ENCODE measurements around the gene GINS2.

Gene GINS2

GRCh38 chr16:85698459-85698891 lies 9.7 kb upstream of the GINS2 start:
- H3K27ac ChIP-seq, result no peak overlapping the region
- TF ChIP-seq ZFX (IDR thresholded peaks at IDR 0.05) (no peak), CTCF (conservative IDR thresholded peaks at IDR 0.05) (no peak)

GRCh38 chr16:85697431-85697830 lies 8.7 kb upstream of the GINS2 start:
- TF ChIP-seq CTCF (conservative IDR thresholded peaks at IDR 0.05) (no peak), ZFX (IDR thresholded peaks at IDR 0.05) (no peak)
- H3K27ac ChIP-seq, result no peak overlapping the region

GRCh38 chr16:85696781-85697180 lies 8.0 kb upstream of the GINS2 start:
- H3K27ac ChIP-seq, result no peak overlapping the region
- TF ChIP-seq CTCF (conservative IDR thresholded peaks at IDR 0.05) (no peak), ZFX (IDR thresholded peaks at IDR 0.05) (no peak)

GRCh38 chr16:85695196-85696128 lies 6.7 kb upstream of the GINS2 start:
- TF ChIP-seq ZFX (IDR thresholded peaks at IDR 0.05), result no peak
- no peak for TF ChIP-seq CTCF (conservative IDR thresholded peaks at IDR 0.05)
- no peak overlapping the region for H3K27ac ChIP-seq

- H3K27ac ChIP-seq, result no peak overlapping the region
- TF ChIP-seq ZFX (IDR thresholded peaks at IDR 0.05) (no peak), CTCF (conservative IDR thresholded peaks at IDR 0.05) (no peak)
These were observed 1.8 kb upstream of the GINS2 start for GRCh38 chr16:85690469-85691064.

GRCh38 chr16:85689950-85690320 lies 1.2 kb upstream of the GINS2 start:
- no peak overlapping the region; the same call in 1 of the 2 replicates for H3K27ac ChIP-seq
- TF ChIP-seq CTCF (conservative IDR thresholded peaks at IDR 0.05) (no peak), ZFX (IDR thresholded peaks at IDR 0.05) (no peak)

GRCh38 chr16:85689285-85689949 lies 663 bp upstream of the GINS2 start:
- no peak for TF ChIP-seq CTCF (conservative IDR thresholded peaks at IDR 0.05)
- no peak for TF ChIP-seq ZFX (IDR thresholded peaks at IDR 0.05)
- peak overlapping the region; percentile 74; the same call in 1 of the 2 replicates for H3K27ac ChIP-seq
